HCT116 (cell line): Measurements from ENCODE around the gene HRH2. TPM values are rescaled to one million over a fixed set of nuclear protein-coding genes. Genes with fewer than 3 reads are reported as not detected.

Source experiments
- ATAC-seq: fragments of 200-7000 bp; cut with Tn5 transposase; 2 replicates; pipeline ENCODE4 v1.9.1; 2020; ENCODE audit warnings: mild to moderate bottlenecking, moderate library complexity
- BruUV-seq: library from RNA; stranded (reverse); fragments of 400-500 nt; replicated peaks from 2 replicates; lab custom pipeline; 2021; lab: Mats Ljungman, UMichigan
- CTCF ChIA-PET: fragments of 300-600 bp; sonication (Branson Sonifier 250); formaldehyde crosslinking; loops from one replicate; lab custom pipeline; 2021; ENCODE audit warnings: antibody characterized with exemption; lab: Charles Lee
- POLR2A ChIA-PET: fragments of 300-600, 350-600 bp; sonication (Branson Sonifier 250); formaldehyde crosslinking; loops from one replicate; lab custom pipeline; 2021; ENCODE audit warnings: antibody characterized with exemption; lab: Charles Lee
- RAD21 ChIA-PET, 2 experiments: fragments of 300-600 bp; sonication (Branson Sonifier 250); formaldehyde crosslinking; loops; one replicate each; lab custom pipeline; 2023; ENCODE audit warnings: low total read pairs in 2 of 2; ENCODE audit not compliant: uncharacterized antibody in 2 of 2, unreplicated experiment in 2 of 2, low non-redundant PET in 1 of 2; lab: Charles Lee
- DNase-seq: peaks from one replicate; pipeline ENCODE4 v3.0.0-alpha.2; 2010; ENCODE audit warnings: low read depth, low spot score
- H2AFZ ChIP-seq: fragments of 200-600 bp; shearing (Covaris generic), sonication (generic); 2 replicates; pipeline ENCODE4 v1.6.1; 2017; ENCODE audit warnings: low read depth, mixed run types, mixed read lengths, antibody characterized with exemption, low read length; ENCODE audit not compliant: poor library complexity, severe bottlenecking
- H3K27ac ChIP-seq: 2 replicates; pipeline ENCODE4 v1.5.1; 2012; ENCODE audit warnings: low read depth, low read length
- H3K27me3 ChIP-seq: fragments of 200-600 bp; sonication (generic); 2 replicates; pipeline ENCODE4 v1.6.1; 2016; ENCODE audit warnings: mixed run types, low read length, mixed read lengths; ENCODE audit not compliant: insufficient read depth
- H3K36me3 ChIP-seq, 2 experiments: fragments of 200-500 bp in 1 of 2; fragments of 200-600 bp in 1 of 2; sonication (Bioruptor generic) in 1 of 2; sonication (generic) in 1 of 2; 2 replicates each; pipeline versions ENCODE4 v1.5.1 to v1.6.1; 2014 to 2016; ENCODE audit warnings: low read length in 2 of 2, inconsistent platforms in 1 of 2, mixed read lengths in 1 of 2, mixed run types in 1 of 2; ENCODE audit not compliant: insufficient read depth in 2 of 2, control insufficient read depth in 1 of 2
- H3K4me1 ChIP-seq, 2 experiments: fragments of 200-600 bp in 1 of 2; sonication (generic) in 1 of 2; 2 replicates each; pipeline versions ENCODE4 v1.5.1 to v1.6.1; 2012 to 2017; ENCODE audit warnings: low read length in 2 of 2, inconsistent platforms in 1 of 2, mild to moderate bottlenecking in 1 of 2, mixed read lengths in 1 of 2, mixed run types in 1 of 2, moderate library complexity in 1 of 2; ENCODE audit not compliant: insufficient read depth in 2 of 2, control insufficient read depth in 1 of 2
- H3K4me2 ChIP-seq: fragments of 200-600 bp; sonication (generic); 2 replicates; pipeline ENCODE4 v1.6.1; 2017; ENCODE audit warnings: mixed run types, low read length, mixed read lengths
- H3K4me3 ChIP-seq, 2 experiments: fragments of 200-600 bp in 1 of 2; sonication (generic) in 1 of 2; replicated peaks in 1 of 2; 2 replicates each; pipeline ENCODE4 v1.5.1; 2011 to 2016; ENCODE audit warnings: low read length in 2 of 2, control low read depth in 1 of 2, low read depth in 1 of 2, mild to moderate bottlenecking in 1 of 2, mixed read lengths in 1 of 2, mixed run types in 1 of 2
- H3K79me2 ChIP-seq: fragments of 200-600 bp; sonication (generic); 2 replicates; pipeline ENCODE4 v1.6.1; 2017; ENCODE audit warnings: mild to moderate bottlenecking, mixed run types, low read length, moderate library complexity, mixed read lengths; ENCODE audit not compliant: insufficient read depth
- H3K9ac ChIP-seq: fragments of 200-600 bp; sonication (generic); 2 replicates; pipeline ENCODE4 v1.6.1; 2016; ENCODE audit warnings: low read length, mixed read lengths
- H3K9me2 ChIP-seq: fragments of 200-600 bp; sonication (generic), shearing (Covaris generic); 2 replicates; pipeline ENCODE4 v1.6.1; 2017; ENCODE audit warnings: mixed run types, mild to moderate bottlenecking, moderate library complexity; ENCODE audit not compliant: insufficient read depth
- H3K9me3 ChIP-seq, 2 experiments: fragments of 200-500 bp in 1 of 2; fragments of 200-600 bp in 1 of 2; sonication (Bioruptor generic) in 1 of 2; sonication (generic) in 1 of 2; 2 replicates each; pipeline ENCODE4 v1.6.1; 2014 to 2017; ENCODE audit warnings: low read length in 2 of 2, mixed read lengths in 2 of 2, inconsistent platforms in 1 of 2, low read depth in 1 of 2, mild to moderate bottlenecking in 1 of 2, mixed run types in 1 of 2, moderate library complexity in 1 of 2; ENCODE audit not compliant: control insufficient read depth in 1 of 2, insufficient read depth in 1 of 2
- H4K20me1 ChIP-seq: fragments of 200-600 bp; sonication (generic), shearing (Covaris generic); 2 replicates; pipeline ENCODE4 v1.6.1; 2017; ENCODE audit warnings: mixed run types, mild to moderate bottlenecking, moderate library complexity; ENCODE audit not compliant: insufficient read depth
- ATF3 ChIP-seq: IDR thresholded peaks from 2 replicates; pipeline ENCODE4 v1.6.1; 2012
- CBX3 ChIP-seq: IDR thresholded peaks from 2 replicates; pipeline ENCODE4 v1.6.1; 2012; ENCODE audit warnings: low read depth
- CEBPB ChIP-seq: IDR thresholded peaks from 2 replicates; pipeline ENCODE4 v1.6.1; 2012; ENCODE audit warnings: low read depth
- CTCF ChIP-seq, 3 experiments: fragments of 200-600 bp in 1 of 3; sonication (generic) in 1 of 3; IDR thresholded peaks in 2 of 3; conservative IDR thresholded peaks in 1 of 3; 2 replicates each; pipeline ENCODE4 v1.5.1; 2012 to 2017; ENCODE audit warnings: low read depth in 2 of 3, low read length in 2 of 3, antibody characterized with exemption in 1 of 3, borderline replicate concordance in 1 of 3, control low read depth in 1 of 3, mild to moderate bottlenecking in 1 of 3, mixed read lengths in 1 of 3, mixed run types in 1 of 3, moderate library complexity in 1 of 3; ENCODE audit not compliant: insufficient read depth in 1 of 3
- EGR1 ChIP-seq: IDR thresholded peaks from 2 replicates; pipeline ENCODE4 v1.6.1; 2012; ENCODE audit warnings: low read depth
- ELF1 ChIP-seq: IDR thresholded peaks from 2 replicates; pipeline ENCODE4 v1.6.1; 2012; ENCODE audit warnings: low read depth, borderline replicate concordance
- EZH2 ChIP-seq: fragments of 200-600 bp; sonication (generic); IDR thresholded peaks from 2 replicates; pipeline ENCODE4 v1.6.1; 2017; ENCODE audit warnings: antibody characterized with exemption, mixed run types
- EZH2phosphoT487 ChIP-seq: fragments of 200-600 bp; IDR thresholded peaks from 2 replicates; pipeline ENCODE4 v1.6.1; 2018; ENCODE audit warnings: antibody characterized with exemption, borderline replicate concordance
- FOSL1 ChIP-seq: IDR thresholded peaks from 2 replicates; pipeline ENCODE4 v1.6.1; 2012; ENCODE audit warnings: low read depth
- JUND ChIP-seq: IDR thresholded peaks from 2 replicates; pipeline ENCODE4 v1.6.1; 2012
- POLR2A ChIP-seq: IDR thresholded peaks from 2 replicates; pipeline ENCODE4 v1.7.0; 2011; ENCODE audit warnings: borderline replicate concordance; ENCODE audit not compliant: insufficient read depth, insufficient read length; ENCODE audit errors: extremely low read depth
- POLR2AphosphoS5 ChIP-seq: IDR thresholded peaks from 2 replicates; pipeline ENCODE4 v1.6.1; 2011; ENCODE audit warnings: mild to moderate bottlenecking, low read depth, low read length, moderate library complexity
- RAD21 ChIP-seq: IDR thresholded peaks from 2 replicates; pipeline ENCODE4 v1.6.1; 2012; ENCODE audit warnings: low read depth, mild to moderate bottlenecking
- REST ChIP-seq: IDR thresholded peaks from 2 replicates; pipeline ENCODE4 v1.6.1; 2012; ENCODE audit warnings: low read depth
- SIN3A ChIP-seq: IDR thresholded peaks from 2 replicates; pipeline ENCODE4 v1.6.1; 2012; ENCODE audit warnings: low read depth
- SRF ChIP-seq: IDR thresholded peaks from 2 replicates; pipeline ENCODE4 v1.6.1; 2012; ENCODE audit warnings: low read depth
- TCF7L2 ChIP-seq: IDR thresholded peaks from 2 replicates; pipeline ENCODE4 v1.7.0; 2011; ENCODE audit warnings: borderline replicate concordance, inconsistent platforms; ENCODE audit not compliant: insufficient read depth, insufficient read length; ENCODE audit errors: extremely low read depth
- ZFX ChIP-seq: fragments of 450-650 bp; IDR thresholded peaks from 2 replicates; pipeline ENCODE4 v1.6.1; 2017
- intact Hi-C: fragments of 100-400 bp; cut with micrococcal nuclease; formaldehyde crosslinking; loops from 2 replicates; pipeline ENCODE4 v1.10.0; 2022
- total RNA-seq: library from RNA; stranded (reverse); gene quantifications from one replicate; pipeline ENCODE4 v1.2.1, GENCODE V29; 2021; ENCODE audit not compliant: unreplicated experiment
- TF ChIP-seq, protein P1 (sequence below): IDR thresholded peaks from 2 replicates; pipeline ENCODE4 v1.6.1; 2011; ENCODE audit warnings: mild to moderate bottlenecking, low read length, moderate library complexity; ENCODE audit not compliant: insufficient replicate concordance; ENCODE audit errors: extremely low read depth
- TF ChIP-seq, protein P2 (sequence below): IDR thresholded peaks from 2 replicates; pipeline ENCODE4 v1.6.1; 2012

Gene HRH2
- total RNA-seq, 1 experiment from 2014 or later = 0.12 TPM

DNA sequence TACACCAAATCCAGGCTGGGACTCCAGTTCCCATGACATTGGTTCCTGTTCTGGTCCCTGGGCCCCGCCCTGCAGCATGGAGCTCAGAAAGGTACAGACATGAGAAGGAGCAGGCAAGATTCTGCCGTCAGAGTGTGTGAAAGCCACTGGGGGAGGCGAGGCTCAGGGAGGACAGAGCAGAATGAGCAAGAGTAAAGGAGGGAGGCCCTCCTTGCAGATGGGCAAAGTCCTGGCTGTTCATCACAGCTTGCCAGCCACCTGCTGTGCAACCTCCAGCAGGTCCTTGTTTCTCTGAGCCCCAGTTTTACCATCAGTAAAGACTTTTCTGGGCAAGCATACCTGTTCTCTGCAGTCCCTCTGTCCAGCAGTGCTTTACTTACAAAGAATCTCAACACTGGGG is 73.3 kb downstream of the HRH2 start:
- no peaks in the 10 kb centered on the region for H4K20me1 ChIP-seq
- H3K79me2 ChIP-seq = no peaks in the 10 kb centered on the region
- no peak overlapping the region for H3K4me3 ChIP-seq
- no TSS peak for BruUV-seq
- ATAC-seq = no peak
- H3K27ac ChIP-seq = no peak overlapping the region
- H3K27me3 ChIP-seq = no peaks in the 10 kb centered on the region
- CTCF ChIA-PET = interaction anchor here (1.1 to 1.9 kb wide), 3 partner anchors 131 to 197 kb away, joined by 4 to 6 read pairs (median 5); no protein-coding TSS in a partner anchor
- H3K4me1 ChIP-seq = peaks cover 0 to 4% of the 10 kb centered on the region in 2 experiments; a peak in 3 of 4 replicates
- no peak overlapping the region for H3K9ac ChIP-seq
- DNase-seq = no peak
- no peaks in the 10 kb centered on the region for H3K36me3 ChIP-seq
- POLR2A ChIA-PET = no interaction called here
- H3K9me3 ChIP-seq = no peaks in the 10 kb centered on the region
- RAD21 ChIA-PET = interaction anchor here (2.0 to 2.2 kb wide), 2 partner anchors 137 kb away, joined by 7 to 14 read pairs; no protein-coding TSS in a partner anchor
- H3K9me2 ChIP-seq = no peaks in the 10 kb centered on the region
- intact Hi-C loops = loop anchor here (10.0 kb wide), 1 partner anchor 224 kb away; no protein-coding TSS in a partner anchor
- no peak for TF ChIP-seq EGR1
- TF ChIP-seq RAD21 = no peak
- no peak for TF ChIP-seq JUND
- TF ChIP-seq ZFX = no peak
- TF ChIP-seq POLR2AphosphoS5 = no peak
- TF ChIP-seq SRF = no peak
- no peak for TF ChIP-seq ATF3
- no peak for TF ChIP-seq REST
- no peak for TF ChIP-seq EZH2phosphoT487
- no peak for TF ChIP-seq SIN3A
- TF ChIP-seq CEBPB = no peak
- no peak for TF ChIP-seq TCF7L2
- TF ChIP-seq CBX3 = no peak
- no peak for TF ChIP-seq FOSL1
- TF ChIP-seq, protein P1, sequence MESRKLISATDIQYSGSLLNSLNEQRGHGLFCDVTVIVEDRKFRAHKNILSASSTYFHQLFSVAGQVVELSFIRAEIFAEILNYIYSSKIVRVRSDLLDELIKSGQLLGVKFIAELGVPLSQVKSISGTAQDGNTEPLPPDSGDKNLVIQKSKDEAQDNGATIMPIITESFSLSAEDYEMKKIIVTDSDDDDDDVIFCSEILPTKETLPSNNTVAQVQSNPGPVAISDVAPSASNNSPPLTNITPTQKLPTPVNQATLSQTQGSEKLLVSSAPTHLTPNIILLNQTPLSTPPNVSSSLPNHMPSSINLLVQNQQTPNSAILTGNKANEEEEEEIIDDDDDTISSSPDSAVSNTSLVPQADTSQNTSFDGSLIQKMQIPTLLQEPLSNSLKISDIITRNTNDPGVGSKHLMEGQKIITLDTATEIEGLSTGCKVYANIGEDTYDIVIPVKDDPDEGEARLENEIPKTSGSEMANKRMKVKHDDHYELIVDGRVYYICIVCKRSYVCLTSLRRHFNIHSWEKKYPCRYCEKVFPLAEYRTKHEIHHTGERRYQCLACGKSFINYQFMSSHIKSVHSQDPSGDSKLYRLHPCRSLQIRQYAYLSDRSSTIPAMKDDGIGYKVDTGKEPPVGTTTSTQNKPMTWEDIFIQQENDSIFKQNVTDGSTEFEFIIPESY = no peak
- TF ChIP-seq EZH2 = no peak
- TF ChIP-seq, protein P2, sequence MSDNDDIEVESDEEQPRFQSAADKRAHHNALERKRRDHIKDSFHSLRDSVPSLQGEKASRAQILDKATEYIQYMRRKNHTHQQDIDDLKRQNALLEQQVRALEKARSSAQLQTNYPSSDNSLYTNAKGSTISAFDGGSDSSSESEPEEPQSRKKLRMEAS = no peak
- no peak for TF ChIP-seq CTCF (IDR thresholded peaks at IDR 0.05 in 2 of 3, conservative IDR thresholded peaks at IDR 0.05 in 1 of 3; ENCODE audit: borderline replicate concordance in 1 of 3, insufficient read depth in 1 of 3, low read depth in 2 of 3, low read length in 2 of 3)
- no peak for TF ChIP-seq POLR2A
- TF ChIP-seq ELF1 = no peak
- H3K4me2 ChIP-seq = no peak overlapping the region
- H2AFZ ChIP-seq = no peak overlapping the region
